ENCODE measurements around the gene PIK3R6. TPM values are rescaled to one million over a fixed set of nuclear protein-coding genes. Genes with fewer than 3 reads are reported as not detected.

PIK3R6 gene
- polyA plus RNA-seq, 1 donor (not counting 4 experiments of a cell fraction or from before 2014, with no cell fraction given), result 0.03 TPM

DNA sequence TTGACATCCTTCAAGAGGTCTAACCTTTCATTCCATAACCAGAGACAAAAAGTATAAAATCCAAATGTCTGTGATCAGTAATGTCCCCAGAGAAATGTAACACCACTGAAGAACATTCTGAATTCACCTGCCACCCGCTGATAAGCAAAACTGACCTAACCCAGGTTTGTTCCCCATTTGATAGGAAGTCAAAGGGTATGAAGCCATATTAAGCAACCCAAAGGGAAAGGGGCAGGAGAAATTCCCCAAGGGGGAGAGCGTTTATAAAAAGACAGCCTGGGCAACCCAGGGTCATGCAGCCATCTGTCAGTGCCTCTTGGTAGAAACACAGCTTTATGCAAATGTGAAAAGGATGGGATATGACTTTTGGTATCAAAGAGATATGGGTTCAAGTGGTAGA is 30.7 kb upstream of the PIK3R6 start:
- no peaks in the 10 kb centered on the region for H3K4me1 ChIP-seq (ENCODE audit: control insufficient read depth, extremely low read depth, insufficient read depth, low read length)
- no peak for FAIRE-seq
- dilution Hi-C loops (cut with MboI; ENCODE audit: extremely low pct_ligation_motif_present, low sequenced_read_pairs), result no loop called here

DNA sequence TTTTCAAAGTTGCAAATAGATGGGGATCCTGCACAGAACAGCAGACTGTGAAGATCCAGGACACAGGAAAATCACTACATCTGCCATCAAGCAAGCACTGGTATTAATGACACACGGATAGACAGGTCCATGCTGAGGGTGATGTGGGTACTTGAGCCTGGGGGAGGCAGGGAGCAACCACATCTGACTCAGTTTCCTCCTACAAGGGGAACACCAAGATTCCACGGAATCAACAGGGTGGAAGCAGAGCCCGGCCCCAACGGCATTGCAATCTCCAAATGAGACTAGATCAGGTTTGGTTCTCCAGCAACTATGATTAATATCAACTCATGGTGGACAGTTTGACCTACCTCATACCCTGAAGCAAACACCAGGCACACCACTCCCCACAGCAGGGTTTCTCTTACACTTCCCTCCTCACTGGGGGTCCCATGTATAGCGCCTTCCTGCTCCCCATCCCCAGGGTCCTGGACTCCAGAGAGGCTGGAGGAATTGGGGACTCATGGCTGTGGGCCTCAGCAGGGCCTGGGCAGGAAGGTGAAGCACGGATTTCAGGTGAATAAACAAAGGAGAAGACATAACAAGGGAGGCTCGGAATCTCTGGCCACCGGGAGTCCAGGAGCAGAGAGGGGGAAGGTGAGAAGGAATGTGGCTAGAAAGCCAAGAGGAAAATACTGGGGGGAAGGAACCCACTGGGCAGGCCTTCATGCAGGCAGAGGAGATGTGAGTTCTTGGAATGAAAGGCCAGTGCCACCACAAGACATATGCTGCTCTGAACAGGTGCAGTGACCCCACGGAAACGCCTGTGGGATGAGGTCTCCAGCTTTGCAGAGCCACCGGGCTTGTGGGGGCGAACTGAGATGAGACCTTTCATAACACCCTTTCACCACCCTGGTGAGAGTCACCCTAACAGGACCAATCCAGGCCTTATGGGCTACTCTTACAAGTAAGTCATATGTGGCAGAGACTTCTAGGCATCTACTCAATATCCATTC is 29.5 kb upstream of the PIK3R6 start:
- no peak overlapping the region for H3K9ac ChIP-seq (ENCODE audit: control insufficient read depth, extremely low read depth, insufficient read depth, low read length)
- no peaks in the 10 kb centered on the region for H3K79me2 ChIP-seq (ENCODE audit: control insufficient read depth, insufficient read depth, low read length)
- TF ChIP-seq, protein P1, sequence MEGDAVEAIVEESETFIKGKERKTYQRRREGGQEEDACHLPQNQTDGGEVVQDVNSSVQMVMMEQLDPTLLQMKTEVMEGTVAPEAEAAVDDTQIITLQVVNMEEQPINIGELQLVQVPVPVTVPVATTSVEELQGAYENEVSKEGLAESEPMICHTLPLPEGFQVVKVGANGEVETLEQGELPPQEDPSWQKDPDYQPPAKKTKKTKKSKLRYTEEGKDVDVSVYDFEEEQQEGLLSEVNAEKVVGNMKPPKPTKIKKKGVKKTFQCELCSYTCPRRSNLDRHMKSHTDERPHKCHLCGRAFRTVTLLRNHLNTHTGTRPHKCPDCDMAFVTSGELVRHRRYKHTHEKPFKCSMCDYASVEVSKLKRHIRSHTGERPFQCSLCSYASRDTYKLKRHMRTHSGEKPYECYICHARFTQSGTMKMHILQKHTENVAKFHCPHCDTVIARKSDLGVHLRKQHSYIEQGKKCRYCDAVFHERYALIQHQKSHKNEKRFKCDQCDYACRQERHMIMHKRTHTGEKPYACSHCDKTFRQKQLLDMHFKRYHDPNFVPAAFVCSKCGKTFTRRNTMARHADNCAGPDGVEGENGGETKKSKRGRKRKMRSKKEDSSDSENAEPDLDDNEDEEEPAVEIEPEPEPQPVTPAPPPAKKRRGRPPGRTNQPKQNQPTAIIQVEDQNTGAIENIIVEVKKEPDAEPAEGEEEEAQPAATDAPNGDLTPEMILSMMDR (optimal IDR thresholded peaks at IDR 0.05 in 1 of 3, IDR thresholded peaks at IDR 0.05 in 1 of 3, conservative IDR thresholded peaks at IDR 0.05 in 1 of 3; ENCODE audit: extremely low read depth in 1 of 3, insufficient read depth in 2 of 3, low read length in 3 of 3), result no peak
- TF ChIP-seq EZH2 (IDR thresholded peaks at IDR 0.05; ENCODE audit: low read length), result no peak
- dilution Hi-C loops (cut with MboI; ENCODE audit: extremely low pct_ligation_motif_present, low sequenced_read_pairs), result no loop called here
- H3K4me2 ChIP-seq (ENCODE audit: control insufficient read depth, extremely low read depth, insufficient read depth, low read depth, low read length), result no peak overlapping the region
- DNase-seq (ENCODE audit: low read depth, low spot score), result no peak
- H3K27ac ChIP-seq (ENCODE audit: control insufficient read depth, insufficient read depth, low read length), result no peak overlapping the region
- no peak for FAIRE-seq
- peaks cover 7% of the 10 kb centered on the region for H3K27me3 ChIP-seq (ENCODE audit: control insufficient read depth, extremely low read depth, insufficient read depth, low read length)
- H2AFZ ChIP-seq (ENCODE audit: control insufficient read depth, low read length), result no peak overlapping the region
- H3K9me1 ChIP-seq (ENCODE audit: control insufficient read depth, extremely low read depth, insufficient read depth, low read length), result no peaks in the 10 kb centered on the region
- H3K9me3 ChIP-seq (ENCODE audit: control insufficient read depth, low read depth, low read length), result no peaks in the 10 kb centered on the region
- no peak overlapping the region for H3K4me3 ChIP-seq (ENCODE audit: control insufficient read depth in 2 of 3, extremely low read depth in 1 of 3, insufficient read depth in 2 of 3, low read depth in 1 of 3, low read length in 3 of 3)
- no peaks in the 10 kb centered on the region for H4K20me1 ChIP-seq (ENCODE audit: control insufficient read depth, extremely low read depth, insufficient read depth, low read length)
- H3K36me3 ChIP-seq (ENCODE audit: control insufficient read depth in 2 of 2, extremely low read depth in 1 of 2, insufficient read depth in 2 of 2, low read length in 2 of 2), result no peaks in the 10 kb centered on the region
- H3K4me1 ChIP-seq (ENCODE audit: control insufficient read depth, extremely low read depth, insufficient read depth, low read length), result no peaks in the 10 kb centered on the region

More for the DNA sequence above, 30.7 kb upstream of the PIK3R6 start:
- Histone ChIP-seq H3K36me3 (ENCODE audit: control insufficient read depth in 2 of 2, extremely low read depth in 1 of 2, insufficient read depth in 2 of 2, low read length in 2 of 2) (no peaks in the 10 kb centered on the region), H4K20me1 (ENCODE audit: control insufficient read depth, extremely low read depth, insufficient read depth, low read length) (no peaks in the 10 kb centered on the region), H3K27me3 (ENCODE audit: control insufficient read depth, extremely low read depth, insufficient read depth, low read length) (peaks cover 7% of the 10 kb centered on the region), H3K9ac (ENCODE audit: control insufficient read depth, extremely low read depth, insufficient read depth, low read length) (no peak overlapping the region), H3K9me1 (ENCODE audit: control insufficient read depth, extremely low read depth, insufficient read depth, low read length) (no peaks in the 10 kb centered on the region), H3K9me3 (ENCODE audit: control insufficient read depth, low read depth, low read length) (no peaks in the 10 kb centered on the region), H3K4me2 (ENCODE audit: control insufficient read depth, extremely low read depth, insufficient read depth, low read depth, low read length) (no peak overlapping the region), H3K4me3 (ENCODE audit: control insufficient read depth in 2 of 3, extremely low read depth in 1 of 3, insufficient read depth in 2 of 3, low read depth in 1 of 3, low read length in 3 of 3) (no peak overlapping the region), H3K79me2 (ENCODE audit: control insufficient read depth, insufficient read depth, low read length) (no peaks in the 10 kb centered on the region), H2AFZ (ENCODE audit: control insufficient read depth, low read length) (no peak overlapping the region), H3K27ac (ENCODE audit: control insufficient read depth, insufficient read depth, low read length) (no peak overlapping the region)
- DNase-seq (ENCODE audit: low read depth, low spot score), result no peak
- TF ChIP-seq EZH2 (IDR thresholded peaks at IDR 0.05; ENCODE audit: low read length), result no peak
